Smooth muscle cell (in vitro differentiated cells): Measurements from ENCODE around the gene TRIP13. TPM values are rescaled to one million over a fixed set of nuclear protein-coding genes. Genes with fewer than 3 reads are reported as not detected.
A peak's percentile ranks its signal among the peaks of the same experiment; 100 is the strongest.
"Not testable (repeated sequence)": the region's sequence is repeated elsewhere in the genome, so short reads cannot be mapped to it uniquely, and the experiment has no call there.

Experiments
- DNase-seq: peaks from one replicate; lab custom pipeline; 2025; ENCODE audit not compliant: unreplicated experiment; lab: John Stamatoyannopoulos, UW
- H2AFZ ChIP-seq: fragments of 200-600 bp; sonication (generic); 2 replicates; pipeline ENCODE4 v1.6.0; 2016; ENCODE audit warnings: antibody characterized with exemption, low read depth, mild to moderate bottlenecking
- H3F3A ChIP-seq: fragments of 200-600 bp; sonication (generic); 2 replicates; pipeline ENCODE4 v1.6.0; 2017; ENCODE audit warnings: antibody characterized with exemption, low read depth
- H3K27ac ChIP-seq: fragments of 200-600 bp; sonication (generic); 2 replicates; pipeline ENCODE4 v1.5.1; 2016; ENCODE audit warnings: low read depth, mild to moderate bottlenecking
- H3K27me3 ChIP-seq: fragments of 200-600 bp; sonication (generic); 2 replicates; pipeline ENCODE4 v1.6.1; 2016; ENCODE audit warnings: low read depth, mild to moderate bottlenecking
- H3K36me3 ChIP-seq: fragments of 200-600 bp; sonication (generic); 2 replicates; pipeline ENCODE4 v1.5.1; 2016; ENCODE audit warnings: low read depth
- H3K4me1 ChIP-seq: fragments of 200-600 bp; sonication (generic); 2 replicates; pipeline ENCODE4 v1.5.1; 2016; ENCODE audit warnings: low read depth
- H3K4me2 ChIP-seq: fragments of 200-600 bp; sonication (generic); 2 replicates; pipeline ENCODE4 v1.6.0; 2016; ENCODE audit warnings: mild to moderate bottlenecking
- H3K4me3 ChIP-seq: fragments of 200-600 bp; sonication (generic); 2 replicates; pipeline ENCODE4 v1.5.1; 2016; ENCODE audit warnings: mild to moderate bottlenecking
- H3K79me2 ChIP-seq: fragments of 200-600 bp; sonication (generic); 2 replicates; pipeline ENCODE4 v1.6.0; 2016; ENCODE audit warnings: low read depth, mild to moderate bottlenecking
- H3K9ac ChIP-seq: fragments of 200-600 bp; sonication (generic); 2 replicates; pipeline ENCODE4 v1.6.0; 2016; ENCODE audit warnings: low read depth
- H3K9me3 ChIP-seq: fragments of 200-600 bp; sonication (generic); replicated peaks from 2 replicates; pipeline ENCODE4 v1.5.1; 2016; ENCODE audit warnings: low read depth
- H4K20me1 ChIP-seq: fragments of 200-600 bp; sonication (generic); 2 replicates; pipeline ENCODE4 v1.6.0; 2016; ENCODE audit warnings: low read depth
- CTCF ChIP-seq: fragments of 200-600 bp; sonication (generic); IDR thresholded peaks from 2 replicates; pipeline ENCODE4 v1.5.1; 2017; ENCODE audit warnings: borderline replicate concordance, mild to moderate bottlenecking, antibody characterized with exemption; ENCODE audit not compliant: insufficient read depth, poor library complexity, severe bottlenecking
- WGBS: methylation state at CpG from one replicate; pipeline ENCODE4 v1.1.7; 2016; ENCODE audit warnings: low lambda C conversion rate; 5-methylcytosine and 5-hydroxymethylcytosine counted together
- polyA plus RNA-seq: library from polyadenylated mRNA; unstranded; fragments of >200 nt; fragmentation: Nextera tagmentation; extraction: Ambion mirVana; gene quantifications from 2 replicates; pipeline ENCODE4 v1.2.1, GENCODE V29; 2016
- total RNA-seq: library from RNA; depleted of rRNA; stranded (reverse); fragments of >200 nt; gene quantifications from 2 replicates; pipeline ENCODE4 v1.2.3, GENCODE V29; 2014

TRIP13 gene
- total and polyA plus RNA-seq, 2 experiments from 2014 or later = 8.4 to 12.0 TPM

GRCh38 chr5:932628-933250, 40.1 kb downstream of the TRIP13 start:
- no peaks in the 10 kb centered on the region for H4K20me1 ChIP-seq
- no peaks in the 10 kb centered on the region for H3K36me3 ChIP-seq
- no peaks in the 10 kb centered on the region for H3F3A ChIP-seq
- no peak overlapping the region for H3K4me3 ChIP-seq
- no peak overlapping the region for H3K4me2 ChIP-seq
- no peaks in the 10 kb centered on the region for H3K4me1 ChIP-seq
- H3K9ac ChIP-seq = no peak overlapping the region
- peaks cover 4% of the 10 kb centered on the region for H3K27me3 ChIP-seq
- no peak overlapping the region for H2AFZ ChIP-seq
- DNase-seq = no peak
- WGBS = 89% methylated on average over 4 of the region's 4 CpGs
- H3K79me2 ChIP-seq = no peaks in the 10 kb centered on the region
- H3K9me3 ChIP-seq = no peaks in the 10 kb centered on the region
- no peak overlapping the region for H3K27ac ChIP-seq
- TF ChIP-seq CTCF = no peak

GRCh38 chr5:933251-933861, 40.7 kb downstream of the TRIP13 start:
- no peak overlapping the region for H3K4me3 ChIP-seq
- WGBS = 50% methylated on average over 3 of the region's 3 CpGs
- no peaks in the 10 kb centered on the region for H3F3A ChIP-seq
- no peak overlapping the region for H3K9ac ChIP-seq
- no peaks in the 10 kb centered on the region for H3K9me3 ChIP-seq
- H3K4me1 ChIP-seq = no peaks in the 10 kb centered on the region
- H3K79me2 ChIP-seq = no peaks in the 10 kb centered on the region
- no peak overlapping the region for H3K27ac ChIP-seq
- TF ChIP-seq CTCF = no peak
- no peak for DNase-seq
- H3K4me2 ChIP-seq = no peak overlapping the region
- no peaks in the 10 kb centered on the region for H3K36me3 ChIP-seq
- no peaks in the 10 kb centered on the region for H3K27me3 ChIP-seq
- no peaks in the 10 kb centered on the region for H4K20me1 ChIP-seq
- H2AFZ ChIP-seq = no peak overlapping the region

GRCh38 chr5:933951-934350, 41.3 kb downstream of the TRIP13 start:
- H2AFZ ChIP-seq, H3K36me3 ChIP-seq, H3K27ac ChIP-seq, H3K4me3 ChIP-seq, H3K9me3 ChIP-seq, H3K79me2 ChIP-seq, H3K4me2 ChIP-seq, H3K4me1 ChIP-seq, H4K20me1 ChIP-seq, H3F3A ChIP-seq, H3K9ac ChIP-seq, H3K27me3 ChIP-seq, DNase-seq: not testable (repeated sequence)

- TF ChIP-seq CTCF = peak; percentile 37
- H3K9me3 ChIP-seq, H3K27me3 ChIP-seq, H3K4me1 ChIP-seq, H3K4me3 ChIP-seq, H3K36me3 ChIP-seq, H3K9ac ChIP-seq, H3F3A ChIP-seq, H3K4me2 ChIP-seq, DNase-seq, H4K20me1 ChIP-seq, H3K79me2 ChIP-seq, H3K27ac ChIP-seq, H2AFZ ChIP-seq: not testable (repeated sequence)
- WGBS = 82% methylated on average over 3 of the region's 3 CpGs
Observed at GRCh38 chr5:934381-934967, 41.8 kb downstream of the TRIP13 start.
